ENCODE data around the gene S100A6. TPM values are rescaled to one million over a fixed set of nuclear protein-coding genes. Genes with fewer than 3 reads are reported as not detected.

The S100A6 gene
- total RNA-seq, 1 experiment from 2014 or later: 1,633 TPM

DNA sequence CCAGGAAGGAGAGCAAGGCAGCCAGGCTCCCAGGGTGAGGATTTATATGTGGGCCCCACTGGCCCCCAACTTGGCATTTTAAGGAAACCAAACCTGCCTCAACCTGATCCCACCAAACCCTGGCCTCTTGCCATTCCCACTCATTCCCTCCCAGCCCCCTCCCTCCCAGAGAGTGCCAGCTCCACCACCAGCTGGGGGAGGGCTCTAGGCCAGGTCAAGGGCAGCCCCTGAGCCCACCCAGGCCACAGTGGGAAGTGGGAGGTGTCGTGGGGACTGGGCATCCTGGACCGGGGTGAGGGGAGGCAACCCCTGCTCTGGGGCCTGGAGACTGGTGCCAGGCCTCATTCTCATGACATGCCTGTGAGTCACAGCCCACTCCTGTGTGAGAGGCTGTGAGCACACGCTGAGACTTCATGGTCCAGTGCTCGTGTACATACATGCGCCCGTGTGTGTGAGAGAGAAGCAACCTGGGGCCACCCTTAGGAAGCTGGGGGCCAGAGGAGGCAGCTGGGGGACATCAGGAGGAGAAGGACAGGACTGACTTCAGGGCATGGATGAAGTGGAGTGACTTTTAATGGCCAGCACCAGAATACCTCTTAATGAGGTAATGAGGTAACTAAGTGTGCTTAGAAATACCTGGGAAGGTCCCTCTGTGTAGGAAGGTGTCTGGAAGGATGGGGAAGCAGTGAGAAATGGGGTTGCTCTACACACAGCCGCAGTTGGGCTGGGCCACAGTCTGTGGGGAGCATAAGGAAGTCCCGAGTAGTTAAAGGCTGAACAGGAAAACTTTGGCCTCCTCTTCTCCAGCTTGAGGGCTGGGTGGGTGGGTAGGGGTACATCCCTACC lies 30.0 kb upstream of the S100A6 start, which contains the start of gene S100A2:
Gene S100A2, minus strand, starts transcription at position 316 of the 846 bp plus-strand sequence. CDS start 1,967 bp downstream, outside the sequence.
- POLR2A ChIA-PET: interaction anchor here (0.5 to 4.6 kb wide), 27 partner anchors 8 to 162 kb away, joined by 3 to 114 read pairs (median 4); partner anchors contain the start of genes CHTOP, S100A13, S100A14 and S100A16
- Histone ChIP-seq H3K4me2 (ENCODE audit: low read length) (peak within 1 kb of the TSS; percentile 77), H3K36me3 (ENCODE audit: control insufficient read depth in 1 of 2, insufficient read depth in 2 of 2, low read length in 2 of 2) (no peaks in the 10 kb centered on the region), H3K9me2 (ENCODE audit: insufficient read depth) (no peaks in the 10 kb centered on the region), H3K4me1 (ENCODE audit: control insufficient read depth in 1 of 2, insufficient read depth in 2 of 2, low read length in 2 of 2) (peaks cover 63 to 84% of the 10 kb centered on the region in 2 experiments), H3K27me3 (ENCODE audit: insufficient read depth, low read length) (no peaks in the 10 kb centered on the region), H3K9me3 (ENCODE audit: control insufficient read depth in 1 of 2, insufficient read depth in 1 of 2, low read depth in 1 of 2, low read length in 2 of 2) (no peaks in the 10 kb centered on the region), H3K79me2 (ENCODE audit: insufficient read depth, low read length) (no peaks in the 10 kb centered on the region), H4K20me1 (ENCODE audit: insufficient read depth) (no peaks in the 10 kb centered on the region), H2AFZ (ENCODE audit: low read depth, low read length, poor library complexity, severe bottlenecking) (no peak within 1 kb of the TSS), H3K9ac (ENCODE audit: low read length) (peak within 1 kb of the TSS; percentile 80), H3K4me3 (replicated peaks in 1 of 2; ENCODE audit: low read depth in 1 of 2, low read length in 2 of 2) (peak within 1 kb of the TSS; percentile 23 to 41), H3K27ac (ENCODE audit: low read depth, low read length) (peak within 1 kb of the TSS; percentile 100)
- BruUV-seq (replicated peaks): no TSS peak
- ATAC-seq (peak; percentile 57), DNase-seq (ENCODE audit: low read depth, low spot score) (peak; percentile 92)
- TF ChIP-seq EGR1 (IDR thresholded peaks at IDR 0.05; ENCODE audit: low read depth) (no peak), POLR2AphosphoS5 (IDR thresholded peaks at IDR 0.05; ENCODE audit: low read depth, low read length) (peak; percentile 51), RAD21 (IDR thresholded peaks at IDR 0.05; ENCODE audit: low read depth) (no peak), TCF7L2 (IDR thresholded peaks at IDR 0.05; ENCODE audit: borderline replicate concordance, extremely low read depth, insufficient read depth, insufficient read length) (no peak), FOSL1 (IDR thresholded peaks at IDR 0.05; ENCODE audit: low read depth) (no peak), POLR2A (IDR thresholded peaks at IDR 0.05; ENCODE audit: borderline replicate concordance, extremely low read depth, insufficient read depth, insufficient read length) (no peak), JUND (IDR thresholded peaks at IDR 0.05) (no peak), ZFX (IDR thresholded peaks at IDR 0.05) (peak; percentile 44), YY1 (IDR thresholded peaks at IDR 0.05; ENCODE audit: extremely low read depth, insufficient replicate concordance, low read depth, low read length) (peak; percentile 26)
- TF ChIP-seq, protein P1, sequence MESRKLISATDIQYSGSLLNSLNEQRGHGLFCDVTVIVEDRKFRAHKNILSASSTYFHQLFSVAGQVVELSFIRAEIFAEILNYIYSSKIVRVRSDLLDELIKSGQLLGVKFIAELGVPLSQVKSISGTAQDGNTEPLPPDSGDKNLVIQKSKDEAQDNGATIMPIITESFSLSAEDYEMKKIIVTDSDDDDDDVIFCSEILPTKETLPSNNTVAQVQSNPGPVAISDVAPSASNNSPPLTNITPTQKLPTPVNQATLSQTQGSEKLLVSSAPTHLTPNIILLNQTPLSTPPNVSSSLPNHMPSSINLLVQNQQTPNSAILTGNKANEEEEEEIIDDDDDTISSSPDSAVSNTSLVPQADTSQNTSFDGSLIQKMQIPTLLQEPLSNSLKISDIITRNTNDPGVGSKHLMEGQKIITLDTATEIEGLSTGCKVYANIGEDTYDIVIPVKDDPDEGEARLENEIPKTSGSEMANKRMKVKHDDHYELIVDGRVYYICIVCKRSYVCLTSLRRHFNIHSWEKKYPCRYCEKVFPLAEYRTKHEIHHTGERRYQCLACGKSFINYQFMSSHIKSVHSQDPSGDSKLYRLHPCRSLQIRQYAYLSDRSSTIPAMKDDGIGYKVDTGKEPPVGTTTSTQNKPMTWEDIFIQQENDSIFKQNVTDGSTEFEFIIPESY (IDR thresholded peaks at IDR 0.05; ENCODE audit: extremely low read depth, insufficient replicate concordance, low read length): peak; percentile 63
- RAD21 ChIA-PET (ENCODE audit: low non-redundant PET in 1 of 2, low total read pairs in 2 of 2, uncharacterized antibody in 2 of 2, unreplicated experiment in 2 of 2): interaction anchor here (0.9 to 1.7 kb wide), 7 partner anchors 20 to 55 kb away, joined by 3 to 7 read pairs (median 4); partner anchors contain the start of genes S100A6 (in 2 of the 2) and S100A4 (in 1 of the 2)
- intact Hi-C loops (cut with micrococcal nuclease): loop anchor here (1.0 kb wide), 2 partner anchors 16 to 29 kb away; partner anchors contain the start of gene S100A3
- CTCF ChIA-PET: interaction anchor here (0.7 to 1.9 kb wide), 10 partner anchors 27 to 213 kb away, joined by 3 to 12 read pairs (median 6); partner anchors contain the start of genes S100A13, S100A5 and S100A6

Measured in HCT116 (cell line).